ENCODE measurements around the gene ZBTB20.

ZBTB20 gene

DNA sequence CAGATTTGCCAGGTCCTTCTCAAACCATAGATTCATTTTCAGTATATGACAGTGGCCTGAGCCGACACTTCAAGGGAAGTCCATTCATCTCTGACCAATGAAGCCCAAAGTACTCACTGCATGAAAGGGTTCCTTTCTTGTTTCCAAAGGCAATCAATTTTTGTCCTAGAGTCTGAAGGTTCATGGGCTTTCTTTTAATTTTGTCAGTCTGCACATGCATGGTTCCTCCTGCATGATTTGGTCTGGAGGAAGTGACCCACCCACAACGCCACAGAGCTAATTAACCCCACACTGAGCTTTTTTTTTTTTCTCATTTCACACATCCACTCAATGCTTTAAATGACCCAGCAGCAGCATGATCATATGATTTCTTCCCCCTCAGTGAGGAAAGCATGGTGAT is 636.9 kb downstream of the ZBTB20 start:
- no peak overlapping the region for H3K4me3 ChIP-seq (replicated peaks; ENCODE audit: insufficient read depth, low read length)
- peaks cover 2% of the 10 kb centered on the region for H3K27me3 ChIP-seq (ENCODE audit: insufficient read depth, poor library complexity, severe bottlenecking)
- TF ChIP-seq, protein P1, sequence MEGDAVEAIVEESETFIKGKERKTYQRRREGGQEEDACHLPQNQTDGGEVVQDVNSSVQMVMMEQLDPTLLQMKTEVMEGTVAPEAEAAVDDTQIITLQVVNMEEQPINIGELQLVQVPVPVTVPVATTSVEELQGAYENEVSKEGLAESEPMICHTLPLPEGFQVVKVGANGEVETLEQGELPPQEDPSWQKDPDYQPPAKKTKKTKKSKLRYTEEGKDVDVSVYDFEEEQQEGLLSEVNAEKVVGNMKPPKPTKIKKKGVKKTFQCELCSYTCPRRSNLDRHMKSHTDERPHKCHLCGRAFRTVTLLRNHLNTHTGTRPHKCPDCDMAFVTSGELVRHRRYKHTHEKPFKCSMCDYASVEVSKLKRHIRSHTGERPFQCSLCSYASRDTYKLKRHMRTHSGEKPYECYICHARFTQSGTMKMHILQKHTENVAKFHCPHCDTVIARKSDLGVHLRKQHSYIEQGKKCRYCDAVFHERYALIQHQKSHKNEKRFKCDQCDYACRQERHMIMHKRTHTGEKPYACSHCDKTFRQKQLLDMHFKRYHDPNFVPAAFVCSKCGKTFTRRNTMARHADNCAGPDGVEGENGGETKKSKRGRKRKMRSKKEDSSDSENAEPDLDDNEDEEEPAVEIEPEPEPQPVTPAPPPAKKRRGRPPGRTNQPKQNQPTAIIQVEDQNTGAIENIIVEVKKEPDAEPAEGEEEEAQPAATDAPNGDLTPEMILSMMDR (IDR thresholded peaks at IDR 0.05; ENCODE audit: insufficient read depth, low read length), result no peak
- TF ChIP-seq POLR2AphosphoS5 (IDR thresholded peaks at IDR 0.05; ENCODE audit: low read depth) (no peak), GABPA (IDR thresholded peaks at IDR 0.05; ENCODE audit: low read depth) (no peak), SPI1 (IDR thresholded peaks at IDR 0.05; ENCODE audit: borderline replicate concordance, low read depth) (no peak)
- TF ChIP-seq, protein P2, sequence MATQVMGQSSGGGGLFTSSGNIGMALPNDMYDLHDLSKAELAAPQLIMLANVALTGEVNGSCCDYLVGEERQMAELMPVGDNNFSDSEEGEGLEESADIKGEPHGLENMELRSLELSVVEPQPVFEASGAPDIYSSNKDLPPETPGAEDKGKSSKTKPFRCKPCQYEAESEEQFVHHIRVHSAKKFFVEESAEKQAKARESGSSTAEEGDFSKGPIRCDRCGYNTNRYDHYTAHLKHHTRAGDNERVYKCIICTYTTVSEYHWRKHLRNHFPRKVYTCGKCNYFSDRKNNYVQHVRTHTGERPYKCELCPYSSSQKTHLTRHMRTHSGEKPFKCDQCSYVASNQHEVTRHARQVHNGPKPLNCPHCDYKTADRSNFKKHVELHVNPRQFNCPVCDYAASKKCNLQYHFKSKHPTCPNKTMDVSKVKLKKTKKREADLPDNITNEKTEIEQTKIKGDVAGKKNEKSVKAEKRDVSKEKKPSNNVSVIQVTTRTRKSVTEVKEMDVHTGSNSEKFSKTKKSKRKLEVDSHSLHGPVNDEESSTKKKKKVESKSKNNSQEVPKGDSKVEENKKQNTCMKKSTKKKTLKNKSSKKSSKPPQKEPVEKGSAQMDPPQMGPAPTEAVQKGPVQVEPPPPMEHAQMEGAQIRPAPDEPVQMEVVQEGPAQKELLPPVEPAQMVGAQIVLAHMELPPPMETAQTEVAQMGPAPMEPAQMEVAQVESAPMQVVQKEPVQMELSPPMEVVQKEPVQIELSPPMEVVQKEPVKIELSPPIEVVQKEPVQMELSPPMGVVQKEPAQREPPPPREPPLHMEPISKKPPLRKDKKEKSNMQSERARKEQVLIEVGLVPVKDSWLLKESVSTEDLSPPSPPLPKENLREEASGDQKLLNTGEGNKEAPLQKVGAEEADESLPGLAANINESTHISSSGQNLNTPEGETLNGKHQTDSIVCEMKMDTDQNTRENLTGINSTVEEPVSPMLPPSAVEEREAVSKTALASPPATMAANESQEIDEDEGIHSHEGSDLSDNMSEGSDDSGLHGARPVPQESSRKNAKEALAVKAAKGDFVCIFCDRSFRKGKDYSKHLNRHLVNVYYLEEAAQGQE (IDR thresholded peaks at IDR 0.05; ENCODE audit: insufficient replicate concordance, low read depth), result no peak
- no peak overlapping the region for H3K27ac ChIP-seq (replicated peaks)
- no peak for DNase-seq (ENCODE audit: low read depth in 1 of 2, low spot score in 1 of 2)

DNA sequence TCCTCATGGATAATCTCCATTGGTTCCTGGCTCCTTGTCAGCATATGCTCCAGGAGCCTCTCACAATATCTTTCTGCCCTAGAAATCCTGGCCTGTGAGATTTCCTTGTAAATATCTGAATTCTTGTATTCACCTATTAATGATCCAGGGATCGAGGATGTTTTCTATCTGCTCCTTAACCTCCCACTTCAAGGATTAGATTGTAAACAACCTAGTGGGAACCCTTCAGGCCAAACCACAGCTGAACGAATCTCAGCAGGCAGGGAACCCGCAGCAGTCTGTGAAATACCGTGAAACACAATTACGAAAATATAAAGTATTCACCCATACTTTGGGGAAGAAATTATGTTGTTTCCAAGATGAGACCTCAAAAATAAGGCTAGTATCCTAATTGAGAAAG is 637.3 kb downstream of the ZBTB20 start:
- DNase-seq (ENCODE audit: low read depth in 1 of 2, low spot score in 1 of 2), result no peak
- TF ChIP-seq GABPA (IDR thresholded peaks at IDR 0.05; ENCODE audit: low read depth), result no peak
- TF ChIP-seq, protein P2 (IDR thresholded peaks at IDR 0.05; ENCODE audit: insufficient replicate concordance, low read depth), result no peak
- no peak for TF ChIP-seq SPI1 (IDR thresholded peaks at IDR 0.05; ENCODE audit: borderline replicate concordance, low read depth)
- TF ChIP-seq, protein P1 (IDR thresholded peaks at IDR 0.05; ENCODE audit: insufficient read depth, low read length), result no peak
- no peak for TF ChIP-seq POLR2AphosphoS5 (IDR thresholded peaks at IDR 0.05; ENCODE audit: low read depth)
- Histone ChIP-seq H3K27me3 (ENCODE audit: insufficient read depth, poor library complexity, severe bottlenecking) (peaks cover 2% of the 10 kb centered on the region), H3K4me3 (replicated peaks; ENCODE audit: insufficient read depth, low read length) (no peak overlapping the region), H3K27ac (replicated peaks) (no peak overlapping the region)

DNA sequence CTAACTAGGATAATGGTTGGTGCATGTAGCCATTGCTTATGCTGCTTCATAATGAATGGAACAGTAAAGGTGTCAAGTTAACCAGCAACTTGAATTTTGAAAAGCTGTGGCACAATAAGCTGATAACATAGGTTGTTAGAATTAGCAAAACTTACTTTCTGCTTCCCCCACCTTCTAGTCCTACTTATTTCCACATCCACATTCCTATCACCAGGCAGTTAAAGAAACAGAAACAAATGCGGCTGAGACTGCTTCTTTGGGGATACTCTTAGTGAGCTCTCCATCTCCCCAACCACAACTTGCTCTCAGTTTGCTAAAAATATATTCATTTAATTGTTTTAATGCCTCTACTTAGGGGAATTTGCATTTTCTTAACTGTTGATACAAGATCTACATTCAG is 638.1 kb downstream of the ZBTB20 start:
- Histone ChIP-seq H3K4me3 (replicated peaks; ENCODE audit: insufficient read depth, low read length) (no peak overlapping the region), H3K27me3 (ENCODE audit: insufficient read depth, poor library complexity, severe bottlenecking) (peaks cover 2% of the 10 kb centered on the region), H3K27ac (replicated peaks) (no peak overlapping the region)
- no peak for DNase-seq (ENCODE audit: low read depth in 1 of 2, low spot score in 1 of 2)
- TF ChIP-seq, protein P2 (IDR thresholded peaks at IDR 0.05; ENCODE audit: insufficient replicate concordance, low read depth), result no peak
- TF ChIP-seq POLR2AphosphoS5 (IDR thresholded peaks at IDR 0.05; ENCODE audit: low read depth) (no peak), GABPA (IDR thresholded peaks at IDR 0.05; ENCODE audit: low read depth) (no peak), SPI1 (IDR thresholded peaks at IDR 0.05; ENCODE audit: borderline replicate concordance, low read depth) (no peak)
- TF ChIP-seq, protein P1 (IDR thresholded peaks at IDR 0.05; ENCODE audit: insufficient read depth, low read length), result no peak
